ENCODE data around the gene KIAA1191.

Gene KIAA1191

GRCh38 chr5:176383248-176383905 is 21.8 kb upstream of the KIAA1191 start:
- Histone ChIP-seq H3K4me1 (ENCODE audit: low read depth, poor library complexity, severe bottlenecking) (peaks cover 10% of the 10 kb centered on the region), H3K27ac (no peak overlapping the region), H3K4me3 (IDR thresholded peaks at IDR 0.05; ENCODE audit: insufficient read depth, low read depth, low read length) (no peak overlapping the region), H3K27me3 (ENCODE audit: insufficient read depth, low read depth) (no peaks in the 10 kb centered on the region), H3K79me2 (ENCODE audit: insufficient read depth, low read depth) (peaks cover 34% of the 10 kb centered on the region), H3K9ac (no peak overlapping the region), H3K36me3 (ENCODE audit: insufficient read depth) (0 out of 2 replicates have a peak, but pooled peaks cover 8% of the 10 kb centered on the region), H4K20me1 (ENCODE audit: insufficient read depth) (no peaks in the 10 kb centered on the region), H3K4me2 (no peak overlapping the region), H2AFZ (ENCODE audit: low read depth) (no peak overlapping the region)
- TF ChIP-seq CTCF (conservative IDR thresholded peaks at IDR 0.05; ENCODE audit: low read depth, low read length): no peak

GRCh38 chr5:176382721-176383120 is 21.2 kb upstream of the KIAA1191 start:
- Histone ChIP-seq H3K27me3 (ENCODE audit: insufficient read depth, low read depth) (no peaks in the 10 kb centered on the region), H2AFZ (ENCODE audit: low read depth) (no peak overlapping the region), H4K20me1 (ENCODE audit: insufficient read depth) (no peaks in the 10 kb centered on the region), H3K4me3 (IDR thresholded peaks at IDR 0.05; ENCODE audit: insufficient read depth, low read depth, low read length) (no peak overlapping the region), H3K4me2 (no peak overlapping the region), H3K9ac (no peak overlapping the region), H3K4me1 (ENCODE audit: low read depth, poor library complexity, severe bottlenecking) (peaks cover 10% of the 10 kb centered on the region), H3K79me2 (ENCODE audit: insufficient read depth, low read depth) (peaks cover 27% of the 10 kb centered on the region), H3K36me3 (ENCODE audit: insufficient read depth) (0 out of 2 replicates have a peak, but pooled peaks cover 8% of the 10 kb centered on the region), H3K27ac (no peak overlapping the region)
- no peak for TF ChIP-seq CTCF (conservative IDR thresholded peaks at IDR 0.05; ENCODE audit: low read depth, low read length)

- Histone ChIP-seq H3K36me3 (ENCODE audit: insufficient read depth) (0 out of 2 replicates have a peak, but pooled peaks cover 8% of the 10 kb centered on the region), H3K4me3 (IDR thresholded peaks at IDR 0.05; ENCODE audit: insufficient read depth, low read depth, low read length) (no peak overlapping the region), H3K79me2 (ENCODE audit: insufficient read depth, low read depth) (peaks cover 20% of the 10 kb centered on the region), H3K4me2 (no peak overlapping the region), H3K4me1 (ENCODE audit: low read depth, poor library complexity, severe bottlenecking) (peaks cover 6% of the 10 kb centered on the region), H3K27me3 (ENCODE audit: insufficient read depth, low read depth) (no peaks in the 10 kb centered on the region), H3K27ac (no peak overlapping the region), H4K20me1 (ENCODE audit: insufficient read depth) (no peaks in the 10 kb centered on the region), H3K9ac (no peak overlapping the region), H2AFZ (ENCODE audit: low read depth) (no peak overlapping the region)
- TF ChIP-seq CTCF (conservative IDR thresholded peaks at IDR 0.05; ENCODE audit: low read depth, low read length): no peak
These were observed 20.4 kb upstream of the KIAA1191 start for GRCh38 chr5:176381979-176382378.

- H3K36me3 ChIP-seq (ENCODE audit: insufficient read depth): 0 out of 2 replicates have a peak, but pooled peaks cover 6% of the 10 kb centered on the region
- no peaks in the 10 kb centered on the region for H3K27me3 ChIP-seq (ENCODE audit: insufficient read depth, low read depth)
- no peak overlapping the region for H2AFZ ChIP-seq (ENCODE audit: low read depth)
- peaks cover 14% of the 10 kb centered on the region for H3K79me2 ChIP-seq (ENCODE audit: insufficient read depth, low read depth)
- no peaks in the 10 kb centered on the region for H3K4me1 ChIP-seq (ENCODE audit: low read depth, poor library complexity, severe bottlenecking)
- H3K4me2 ChIP-seq: no peak overlapping the region
- no peak for TF ChIP-seq CTCF (conservative IDR thresholded peaks at IDR 0.05; ENCODE audit: low read depth, low read length)
- no peak overlapping the region for H3K4me3 ChIP-seq (IDR thresholded peaks at IDR 0.05; ENCODE audit: insufficient read depth, low read depth, low read length)
- H3K9ac ChIP-seq: no peak overlapping the region
- H3K27ac ChIP-seq: no peak overlapping the region
- H4K20me1 ChIP-seq (ENCODE audit: insufficient read depth): no peaks in the 10 kb centered on the region
These were observed 19.9 kb upstream of the KIAA1191 start for GRCh38 chr5:176381423-176381822.

Measured in KMS-11 (cell line).